ENCODE measurements around the gene DIABLO.
A peak's percentile ranks its signal among the peaks of the same experiment; 100 is the strongest.
"Not testable (repeated sequence)": the region's sequence is repeated elsewhere in the genome, so short reads cannot be mapped to it uniquely, and the experiment has no call there.

Gene DIABLO

DNA sequence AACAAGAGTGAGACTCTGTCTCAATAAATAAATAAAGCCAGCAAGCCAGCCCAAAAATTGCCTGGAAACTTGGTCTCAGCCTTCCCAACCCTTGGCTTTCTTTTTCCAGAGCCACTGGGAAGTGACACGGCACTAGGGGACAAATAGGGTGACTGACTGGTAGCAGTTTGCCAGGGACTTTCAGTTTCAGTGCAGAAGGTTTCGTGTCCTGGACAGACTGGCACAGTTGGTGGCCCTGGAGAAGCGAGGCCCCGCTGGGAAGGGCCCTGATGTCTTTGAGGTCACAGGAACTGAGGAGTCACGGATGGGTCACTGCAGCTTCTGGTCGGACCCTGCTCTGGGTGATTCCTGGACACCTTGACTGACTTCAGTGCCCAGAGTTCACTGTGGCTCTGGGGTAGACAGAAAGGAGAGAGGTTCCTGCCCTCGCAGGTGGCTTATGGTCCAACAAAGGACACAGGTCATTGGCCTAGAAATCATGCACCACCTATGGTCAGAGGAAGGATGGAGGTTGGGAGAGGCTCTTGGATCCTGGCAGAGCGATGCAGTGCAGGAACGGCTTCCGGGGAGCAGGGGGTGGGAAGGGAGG is 40.3 kb downstream of the DIABLO start:
- Histone ChIP-seq H3K36me3 (ENCODE audit: control insufficient read depth in 1 of 2, insufficient read depth in 2 of 2, low read length in 2 of 2) (no peaks in the 10 kb centered on the region), H3K4me3 (ENCODE audit: low read depth in 1 of 2, low read length in 2 of 2) (no peak overlapping the region), H3K27me3 (ENCODE audit: low read depth, low read length) (no peaks in the 10 kb centered on the region), H3K27ac (ENCODE audit: low read length) (no peak overlapping the region), H3K9me3 (ENCODE audit: control insufficient read depth in 1 of 2, low read length in 2 of 2) (no peaks in the 10 kb centered on the region), H3K4me1 (ENCODE audit: control insufficient read depth in 1 of 2, insufficient read depth in 2 of 2, low read length in 2 of 2) (peaks cover 0 to 3% of the 10 kb centered on the region in 2 donors)

GRCh38 chr12:122185079-122185478 is 40.8 kb downstream of the DIABLO start:
- no peaks in the 10 kb centered on the region for H3K27me3 ChIP-seq (ENCODE audit: low read depth, low read length)
- H3K27ac ChIP-seq (ENCODE audit: low read length) = no peak overlapping the region
- H3K36me3 ChIP-seq (ENCODE audit: control insufficient read depth in 1 of 2, insufficient read depth in 2 of 2, low read length in 2 of 2) = no peaks in the 10 kb centered on the region
- peaks cover 0 to 3% of the 10 kb centered on the region in 2 donors for H3K4me1 ChIP-seq (ENCODE audit: control insufficient read depth in 1 of 2, insufficient read depth in 2 of 2, low read length in 2 of 2)
- no peaks in the 10 kb centered on the region for H3K9me3 ChIP-seq (ENCODE audit: control insufficient read depth in 1 of 2, low read length in 2 of 2)
- no peak overlapping the region for H3K4me3 ChIP-seq (ENCODE audit: low read depth in 1 of 2, low read length in 2 of 2)

- Histone ChIP-seq H3K36me3 (ENCODE audit: control insufficient read depth in 1 of 2, insufficient read depth in 2 of 2, low read length in 2 of 2) (no peaks in the 10 kb centered on the region), H3K4me1 (ENCODE audit: control insufficient read depth in 1 of 2, insufficient read depth in 2 of 2, low read length in 2 of 2) (peaks cover 0 to 3% of the 10 kb centered on the region in 2 donors)
Measured at GRCh38 chr12:122184517-122184916, 41.3 kb downstream of the DIABLO start.

DNA sequence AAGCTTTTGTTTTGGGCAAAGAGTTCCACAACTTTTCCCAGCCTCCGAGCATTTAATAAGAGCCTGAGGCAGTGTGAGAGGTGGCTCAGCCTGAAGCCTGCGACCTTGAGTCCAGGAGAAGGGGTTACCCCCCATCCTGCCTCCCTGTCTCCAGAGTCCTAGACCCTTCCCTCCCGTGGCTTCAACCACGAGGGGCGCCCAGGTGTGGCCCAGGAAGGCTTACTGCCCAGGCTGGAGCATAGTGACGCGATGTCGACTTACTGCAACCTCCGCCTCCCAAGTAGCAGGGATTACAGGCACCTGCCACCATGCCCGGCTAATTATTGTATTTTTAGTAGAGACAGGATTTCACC is 42.3 kb downstream of the DIABLO start:
- Histone ChIP-seq H3K27me3 (ENCODE audit: low read depth, low read length) (no peaks in the 10 kb centered on the region), H3K27ac (ENCODE audit: low read length) (no peak overlapping the region), H3K4me1 (ENCODE audit: control insufficient read depth in 1 of 2, insufficient read depth in 2 of 2, low read length in 2 of 2) (peaks cover 0 to 3% of the 10 kb centered on the region in 2 donors), H3K36me3 (ENCODE audit: control insufficient read depth in 1 of 2, insufficient read depth in 2 of 2, low read length in 2 of 2) (no peaks in the 10 kb centered on the region), H3K9me3 (ENCODE audit: control insufficient read depth in 1 of 2, low read length in 2 of 2) (no peaks in the 10 kb centered on the region), H3K4me3 (ENCODE audit: low read depth in 1 of 2, low read length in 2 of 2) (peak overlapping the region in 1 of 2 donors; percentile 68)

More at GRCh38 chr12:122184517-122184916, 41.3 kb downstream of the DIABLO start:
- Histone ChIP-seq H3K27ac (ENCODE audit: low read length) (no peak overlapping the region), H3K9me3 (ENCODE audit: control insufficient read depth in 1 of 2, low read length in 2 of 2) (no peaks in the 10 kb centered on the region), H3K27me3 (ENCODE audit: low read depth, low read length) (no peaks in the 10 kb centered on the region), H3K4me3 (ENCODE audit: low read depth in 1 of 2, low read length in 2 of 2) (no peak overlapping the region)

GRCh38 chr12:122182887-122183587 is 42.8 kb downstream of the DIABLO start, which contains the start of gene LRRC43:
LRRC43 (plus strand) TSS chr12:122183123; CDS start chr12:122183145, 22 bp downstream.
- Histone ChIP-seq H3K4me1 (ENCODE audit: control insufficient read depth in 1 of 2, insufficient read depth in 2 of 2, low read length in 2 of 2) (peaks cover 0 to 3% of the 10 kb centered on the region in 2 donors), H3K4me3 (ENCODE audit: low read depth in 1 of 2, low read length in 2 of 2) (peak within 1 kb of the TSS; percentile 44 to 68), H3K27ac (ENCODE audit: low read length) (no peak within 1 kb of the TSS), H3K9me3 (ENCODE audit: control insufficient read depth in 1 of 2, low read length in 2 of 2) (no peaks in the 10 kb centered on the region), H3K36me3 (ENCODE audit: control insufficient read depth in 1 of 2, insufficient read depth in 2 of 2, low read length in 2 of 2) (no peaks in the 10 kb centered on the region), H3K27me3 (ENCODE audit: low read depth, low read length) (no peaks in the 10 kb centered on the region)

DNA sequence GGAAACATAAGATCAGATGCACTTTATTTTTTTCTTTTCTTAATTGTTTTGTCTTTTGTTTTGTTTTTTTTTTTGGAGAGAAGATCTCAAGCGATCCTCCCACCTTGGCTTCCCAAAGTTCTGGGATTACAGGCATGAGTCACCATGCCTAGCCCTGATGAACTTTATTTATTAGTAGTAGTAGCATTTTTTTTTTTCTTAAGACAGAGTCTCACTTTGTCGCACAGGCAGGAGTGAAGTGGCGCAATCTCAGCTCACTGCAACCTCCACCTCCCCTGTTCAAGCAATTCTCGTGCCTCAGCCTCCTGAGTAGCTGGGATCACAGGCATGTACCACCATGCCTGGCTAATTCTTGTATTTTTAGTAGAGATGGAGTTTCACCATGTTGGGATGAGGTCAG is 49.4 kb downstream of the DIABLO start:
- not testable (repeated sequence) for H3K27ac ChIP-seq (ENCODE audit: low read length); H3K9me3 ChIP-seq (ENCODE audit: control insufficient read depth in 1 of 2, low read length in 2 of 2); H3K4me3 ChIP-seq (ENCODE audit: low read depth in 1 of 2, low read length in 2 of 2); H3K4me1 ChIP-seq (ENCODE audit: control insufficient read depth in 1 of 2, insufficient read depth in 2 of 2, low read length in 2 of 2); H3K36me3 ChIP-seq (ENCODE audit: control insufficient read depth in 1 of 2, insufficient read depth in 2 of 2, low read length in 2 of 2); H3K27me3 ChIP-seq (ENCODE audit: low read depth, low read length)

- Histone ChIP-seq H3K9me3 (ENCODE audit: control insufficient read depth in 1 of 2, low read length in 2 of 2) (no peaks in the 10 kb centered on the region), H3K27ac (ENCODE audit: low read length) (no peak within 1 kb of the TSS), H3K4me1 (ENCODE audit: control insufficient read depth in 1 of 2, insufficient read depth in 2 of 2, low read length in 2 of 2) (no peaks in the 10 kb centered on the region), H3K36me3 (ENCODE audit: control insufficient read depth in 1 of 2, insufficient read depth in 2 of 2, low read length in 2 of 2) (no peaks in the 10 kb centered on the region), H3K4me3 (ENCODE audit: low read depth in 1 of 2, low read length in 2 of 2) (no peak within 1 kb of the TSS), H3K27me3 (ENCODE audit: low read depth, low read length) (no peaks in the 10 kb centered on the region)
Measured at GRCh38 chr12:122174155-122174845, 51.6 kb downstream of the DIABLO start, which contains the start of gene IL31. IL31 (minus strand) TSS chr12:122174221; CDS start chr12:122174172, 49 bp downstream.

DNA sequence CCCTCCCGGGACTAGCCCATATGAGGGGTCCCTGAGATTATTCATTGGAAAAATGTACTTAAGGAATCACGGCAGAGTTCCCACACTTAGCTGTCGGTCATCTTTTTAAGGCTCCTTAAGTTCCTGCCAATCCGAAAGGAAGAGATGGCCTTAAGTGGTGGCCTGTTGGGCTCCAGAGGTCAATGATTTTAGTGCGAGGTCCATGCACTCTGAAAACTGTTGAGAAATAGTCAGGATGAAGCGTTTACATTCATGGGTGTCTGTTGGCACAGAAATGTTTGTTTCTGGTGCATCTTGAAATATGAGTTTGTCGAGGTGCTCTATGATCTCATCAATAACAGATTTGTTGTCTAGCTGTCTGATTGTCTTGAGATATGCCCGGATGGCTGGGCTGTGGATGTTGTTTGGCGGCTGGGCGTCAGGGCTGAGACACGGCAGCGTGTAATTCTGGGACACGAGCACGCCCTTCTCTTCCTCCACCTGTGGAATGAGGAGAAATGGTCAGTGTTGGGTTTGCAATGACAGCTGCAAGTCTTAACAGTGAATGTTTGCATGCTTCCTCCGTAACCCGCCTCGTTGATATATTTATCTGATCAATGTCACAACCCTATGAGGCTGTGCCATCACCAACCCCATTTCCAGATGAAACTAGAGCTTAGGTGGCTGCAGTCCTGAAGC is 53.5 kb downstream of the DIABLO start:
- H3K27ac ChIP-seq (ENCODE audit: low read length) = no peak overlapping the region
- H3K27me3 ChIP-seq (ENCODE audit: low read depth, low read length) = no peaks in the 10 kb centered on the region
- H3K36me3 ChIP-seq (ENCODE audit: control insufficient read depth in 1 of 2, insufficient read depth in 2 of 2, low read length in 2 of 2) = no peaks in the 10 kb centered on the region
- no peaks in the 10 kb centered on the region for H3K9me3 ChIP-seq (ENCODE audit: control insufficient read depth in 1 of 2, low read length in 2 of 2)
- no peaks in the 10 kb centered on the region for H3K4me1 ChIP-seq (ENCODE audit: control insufficient read depth in 1 of 2, insufficient read depth in 2 of 2, low read length in 2 of 2)
- H3K4me3 ChIP-seq (ENCODE audit: low read depth in 1 of 2, low read length in 2 of 2) = no peak overlapping the region

DNA sequence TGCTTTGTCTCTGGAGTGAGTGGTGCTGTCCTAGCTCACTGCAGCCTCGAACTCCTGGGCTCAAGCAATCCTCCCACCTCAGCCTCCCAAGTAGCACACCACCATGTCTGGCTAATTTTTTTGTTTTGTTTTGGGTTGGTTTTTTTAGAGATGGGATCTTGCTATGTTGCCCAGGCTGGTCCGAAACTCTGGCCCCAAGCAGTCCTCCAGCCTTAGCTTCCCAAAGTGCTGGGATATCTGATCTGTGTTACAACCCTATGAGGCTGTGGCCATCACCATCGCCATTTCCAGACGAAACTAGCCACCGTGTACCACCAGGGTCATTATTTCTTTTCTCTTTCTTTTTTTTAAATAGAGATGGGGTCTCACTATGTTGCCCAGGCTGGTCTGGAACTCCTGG is 54.5 kb downstream of the DIABLO start:
- Histone ChIP-seq H3K4me1 (ENCODE audit: control insufficient read depth in 1 of 2, insufficient read depth in 2 of 2, low read length in 2 of 2) (no peaks in the 10 kb centered on the region), H3K4me3 (ENCODE audit: low read depth in 1 of 2, low read length in 2 of 2) (no peak overlapping the region), H3K36me3 (ENCODE audit: control insufficient read depth in 1 of 2, insufficient read depth in 2 of 2, low read length in 2 of 2) (no peaks in the 10 kb centered on the region), H3K9me3 (ENCODE audit: control insufficient read depth in 1 of 2, low read length in 2 of 2) (no peaks in the 10 kb centered on the region), H3K27ac (ENCODE audit: low read length) (no peak overlapping the region), H3K27me3 (ENCODE audit: low read depth, low read length) (no peaks in the 10 kb centered on the region)

GRCh38 chr12:122168492-122168891 is 57.4 kb downstream of the DIABLO start:
- Histone ChIP-seq H3K27ac (ENCODE audit: low read length) (no peak overlapping the region), H3K4me3 (ENCODE audit: low read depth in 1 of 2, low read length in 2 of 2) (no peak overlapping the region), H3K9me3 (ENCODE audit: control insufficient read depth in 1 of 2, low read length in 2 of 2) (no peaks in the 10 kb centered on the region), H3K27me3 (ENCODE audit: low read depth, low read length) (no peaks in the 10 kb centered on the region), H3K36me3 (ENCODE audit: control insufficient read depth in 1 of 2, insufficient read depth in 2 of 2, low read length in 2 of 2) (no peaks in the 10 kb centered on the region), H3K4me1 (ENCODE audit: control insufficient read depth in 1 of 2, insufficient read depth in 2 of 2, low read length in 2 of 2) (no peaks in the 10 kb centered on the region)

DNA sequence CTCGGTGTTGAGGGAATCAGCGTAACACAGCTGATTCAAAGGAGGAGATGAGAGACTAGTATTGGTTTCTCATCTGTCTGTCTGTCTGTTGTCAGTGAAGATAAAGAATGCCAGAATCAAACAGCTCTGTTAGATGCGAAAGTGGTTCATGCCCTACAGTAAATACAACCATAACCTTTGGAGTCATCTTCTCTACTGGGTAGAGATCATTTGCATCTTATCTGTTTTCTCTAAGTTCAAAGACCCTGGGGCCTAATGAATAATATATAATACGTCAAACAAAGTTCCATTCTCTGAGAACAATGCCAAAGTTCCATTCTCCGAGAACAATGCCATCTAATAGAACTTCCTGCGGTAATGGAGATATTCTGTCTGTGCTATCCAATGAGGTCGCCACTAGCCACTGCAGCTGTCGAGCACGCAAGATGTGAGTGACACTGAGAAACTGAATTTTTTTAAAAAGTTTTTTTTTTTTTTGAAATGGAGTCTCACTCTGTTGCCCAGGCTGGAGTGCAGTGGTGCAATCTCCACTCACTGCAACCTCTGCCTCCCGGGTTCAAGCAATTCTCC is 58.4 kb downstream of the DIABLO start:
- Histone ChIP-seq H3K9me3 (ENCODE audit: control insufficient read depth in 1 of 2, low read length in 2 of 2) (no peaks in the 10 kb centered on the region), H3K36me3 (ENCODE audit: control insufficient read depth in 1 of 2, insufficient read depth in 2 of 2, low read length in 2 of 2) (no peaks in the 10 kb centered on the region), H3K27me3 (ENCODE audit: low read depth, low read length) (no peaks in the 10 kb centered on the region), H3K4me3 (ENCODE audit: low read depth in 1 of 2, low read length in 2 of 2) (no peak overlapping the region), H3K27ac (ENCODE audit: low read length) (no peak overlapping the region), H3K4me1 (ENCODE audit: control insufficient read depth in 1 of 2, insufficient read depth in 2 of 2, low read length in 2 of 2) (no peaks in the 10 kb centered on the region)
